Measurements from ENCODE around the gene LPAR6.
"Not testable (repeated sequence)": the region's sequence is repeated elsewhere in the genome, so short reads cannot be mapped to it uniquely, and the experiment has no call there.

Gene LPAR6

GRCh38 chr13:48412881-48413351, at the start of gene LPAR6:
Gene LPAR6 (minus strand): TSS chr13:48413113. CDS start chr13:48412423, 690 bp downstream.
- DNase-seq (ENCODE audit: extremely low read depth in 1 of 2, low read depth in 1 of 2) = no peak

GRCh38 chr13:48457578-48458242, 44.8 kb upstream of the LPAR6 start:
- DNase-seq (ENCODE audit: extremely low read depth in 1 of 2, low read depth in 1 of 2) = no peak

- no peak for DNase-seq (ENCODE audit: extremely low read depth in 1 of 2, low read depth in 1 of 2)
Measured at GRCh38 chr13:48456546-48456945, 43.6 kb upstream of the LPAR6 start.

GRCh38 chr13:48451196-48451595, 38.3 kb upstream of the LPAR6 start:
- DNase-seq (ENCODE audit: extremely low read depth in 1 of 2, low read depth in 1 of 2) = not testable (repeated sequence)

- DNase-seq (ENCODE audit: extremely low read depth in 1 of 2, low read depth in 1 of 2) = no peak
Measured at GRCh38 chr13:48449656-48450055, 36.7 kb upstream of the LPAR6 start.

- DNase-seq (ENCODE audit: extremely low read depth in 1 of 2, low read depth in 1 of 2) = no peak
Measured at GRCh38 chr13:48448959-48449614, 36.2 kb upstream of the LPAR6 start.

GRCh38 chr13:48448285-48448958, 35.5 kb upstream of the LPAR6 start:
- no peak for DNase-seq (ENCODE audit: extremely low read depth in 1 of 2, low read depth in 1 of 2)

- DNase-seq (ENCODE audit: extremely low read depth in 1 of 2, low read depth in 1 of 2) = no peak
Measured at GRCh38 chr13:48446464-48446863, 33.6 kb upstream of the LPAR6 start.

GRCh38 chr13:48443442-48444208, 30.7 kb upstream of the LPAR6 start:
- no peak for DNase-seq (ENCODE audit: extremely low read depth in 1 of 2, low read depth in 1 of 2)

- no peak for DNase-seq (ENCODE audit: extremely low read depth in 1 of 2, low read depth in 1 of 2)
Measured at GRCh38 chr13:48437371-48437770, 24.5 kb upstream of the LPAR6 start.

GRCh38 chr13:48436661-48437288, 23.9 kb upstream of the LPAR6 start:
- no peak for DNase-seq (ENCODE audit: extremely low read depth in 1 of 2, low read depth in 1 of 2)

GRCh38 chr13:48434200-48434599, 21.3 kb upstream of the LPAR6 start:
- DNase-seq (ENCODE audit: extremely low read depth in 1 of 2, low read depth in 1 of 2) = no peak

- no peak for DNase-seq (ENCODE audit: extremely low read depth in 1 of 2, low read depth in 1 of 2)
Measured at GRCh38 chr13:48431987-48432615, 19.2 kb upstream of the LPAR6 start.

GRCh38 chr13:48431431-48431830, 18.5 kb upstream of the LPAR6 start:
- no peak for DNase-seq (ENCODE audit: extremely low read depth in 1 of 2, low read depth in 1 of 2)

GRCh38 chr13:48429886-48430285, 17.0 kb upstream of the LPAR6 start:
- DNase-seq (ENCODE audit: extremely low read depth in 1 of 2, low read depth in 1 of 2) = no peak

GRCh38 chr13:48429036-48429435, 16.1 kb upstream of the LPAR6 start:
- DNase-seq (ENCODE audit: extremely low read depth in 1 of 2, low read depth in 1 of 2) = no peak

GRCh38 chr13:48426755-48427298, 13.9 kb upstream of the LPAR6 start:
- DNase-seq (ENCODE audit: extremely low read depth in 1 of 2, low read depth in 1 of 2) = not testable (repeated sequence)

GRCh38 chr13:48426052-48426451, 13.1 kb upstream of the LPAR6 start:
- no peak for DNase-seq (ENCODE audit: extremely low read depth in 1 of 2, low read depth in 1 of 2)

- DNase-seq (ENCODE audit: extremely low read depth in 1 of 2, low read depth in 1 of 2) = no peak
Measured at GRCh38 chr13:48424212-48424611, 11.3 kb upstream of the LPAR6 start.

- DNase-seq (ENCODE audit: extremely low read depth in 1 of 2, low read depth in 1 of 2) = not testable (repeated sequence)
Measured at GRCh38 chr13:48422003-48422402, 9.1 kb upstream of the LPAR6 start.

All from stimulated activated CD8-positive, alpha-beta memory T cell treated with anti-CD3 and anti-CD28 coated beads, Interleukin-7, amount 100 ng/mL, for 48 hours (primary cell).